T-cell (primary cell): ENCODE data around the gene ADAMTS19. TPM values are rescaled to one million over a fixed set of nuclear protein-coding genes. Genes with fewer than 3 reads are reported as not detected.

Experiments used
- ATAC-seq, 4 experiments: fragments of 200-7000 bp in 3 of 4; fragments of 150-1000 bp in 1 of 4; cut with Tn5 transposase; replicated peaks in 1 of 4; 1 replicate in 3 of 4; 2 replicates in 1 of 4; pipeline ENCODE4 v1.10.0; 2021; ENCODE audit warnings: moderate library complexity in 3 of 4, mild to moderate bottlenecking in 2 of 4, moderate number of reproducible peaks in 1 of 4
- CTCF ChIA-PET, 2 donors: fragments of 300-600 bp; sonication (Branson Sonifier 250); formaldehyde crosslinking; loops; one replicate each; lab custom pipeline; 2022; ENCODE audit warnings: antibody characterized with exemption in 2 of 2; lab: Charles Lee
- POLR2A ChIA-PET, 2 donors: fragments of 300-600 bp; sonication (Branson Sonifier 250); formaldehyde crosslinking; loops; one replicate each; lab custom pipeline; 2022; ENCODE audit warnings: antibody characterized with exemption in 2 of 2; lab: Charles Lee
- DNase-seq, 35 experiments: peaks; one replicate each; pipeline versions ENCODE4 v3.0.0 to v3.0.0-alpha.2; 2013 to 2023
- H3K27ac ChIP-seq: one replicate; pipeline ENCODE4 v1.5.1; 2013; ENCODE audit warnings: low read length
- H3K27me3 ChIP-seq, 2 experiments: replicated peaks in 1 of 2; 1 replicate in 1 of 2; 2 replicates in 1 of 2; pipeline versions ENCODE4 v1.6.1 to v1.7.0; 2013; ENCODE audit warnings: low read length in 1 of 2, mixed read lengths in 1 of 2; ENCODE audit not compliant: control insufficient read depth in 2 of 2, insufficient read depth in 2 of 2; ENCODE audit errors: extremely low read depth in 1 of 2
- H3K36me3 ChIP-seq, 2 donors: 1 replicate in 1 of 2; 2 replicates in 1 of 2; pipeline versions ENCODE4 v1.6.1 to v1.7.0; 2013; ENCODE audit warnings: low read length in 1 of 2; ENCODE audit not compliant: control insufficient read depth in 2 of 2, insufficient read depth in 1 of 2; ENCODE audit errors: extremely low read depth in 1 of 2
- H3K4me1 ChIP-seq, 2 experiments: 1 replicate in 1 of 2; 2 replicates in 1 of 2; pipeline versions ENCODE4 v1.6.1 to v1.7.0; 2013; ENCODE audit warnings: low read length in 2 of 2, mixed read lengths in 1 of 2; ENCODE audit not compliant: insufficient read depth in 2 of 2, control insufficient read depth in 1 of 2; ENCODE audit errors: extremely low read depth in 1 of 2
- H3K4me3 ChIP-seq, 2 donors: 1 replicate in 1 of 2; 2 replicates in 1 of 2; pipeline versions ENCODE4 v1.5.1 to v1.7.0; 2013; ENCODE audit warnings: mild to moderate bottlenecking in 2 of 2, low read length in 1 of 2, moderate library complexity in 1 of 2; ENCODE audit not compliant: control insufficient read depth in 1 of 2; ENCODE audit errors: extremely low read depth in 1 of 2
- H3K9me3 ChIP-seq: 2 replicates; pipeline ENCODE4 v1.7.0; 2013
- H3K27ac Mint-ChIP-seq, 2 donors: one replicate each; pipeline ENCODE4 v1.8.0; 2020 to 2021; ENCODE audit warnings: mild to moderate bottlenecking in 2 of 2, mixed read lengths in 2 of 2
- H3K27me3 Mint-ChIP-seq, 2 donors: one replicate each; pipeline ENCODE4 v1.8.0; 2021 to 2022; ENCODE audit warnings: mixed read lengths in 2 of 2
- H3K36me3 Mint-ChIP-seq: one replicate; pipeline ENCODE4 v1.8.0; 2021; ENCODE audit warnings: mixed read lengths
- H3K4me1 Mint-ChIP-seq, 3 donors: one replicate each; pipeline ENCODE4 v1.8.0; 2020 to 2022; ENCODE audit warnings: mixed read lengths in 3 of 3, mild to moderate bottlenecking in 1 of 3
- H3K4me3 Mint-ChIP-seq, 3 donors: one replicate each; pipeline ENCODE4 v1.8.0; 2020 to 2022; ENCODE audit warnings: mild to moderate bottlenecking in 3 of 3, mixed read lengths in 3 of 3, moderate library complexity in 3 of 3
- H3K9me3 Mint-ChIP-seq, 3 donors: one replicate each; pipeline ENCODE4 v1.8.0; 2020 to 2022; ENCODE audit warnings: mixed read lengths in 3 of 3
- WGBS: methylation state at CpG from one replicate; pipeline ENCODE4 v1.1.5; 2013; ENCODE audit warnings: missing lambda C conversion rate; ENCODE audit not compliant: insufficient coverage; 5-methylcytosine and 5-hydroxymethylcytosine counted together
- total RNA-seq, 35 experiments: library from RNA in 6 of 35; stranded (reverse) in 6 of 35; fragments of 120-200 nt in 1 of 35; gene quantifications; one replicate each; pipeline versions ENCODE4 v1.2.1 to v1.2.4 and lab custom pipeline; 2013 to 2026

Gene ADAMTS19, protein sequence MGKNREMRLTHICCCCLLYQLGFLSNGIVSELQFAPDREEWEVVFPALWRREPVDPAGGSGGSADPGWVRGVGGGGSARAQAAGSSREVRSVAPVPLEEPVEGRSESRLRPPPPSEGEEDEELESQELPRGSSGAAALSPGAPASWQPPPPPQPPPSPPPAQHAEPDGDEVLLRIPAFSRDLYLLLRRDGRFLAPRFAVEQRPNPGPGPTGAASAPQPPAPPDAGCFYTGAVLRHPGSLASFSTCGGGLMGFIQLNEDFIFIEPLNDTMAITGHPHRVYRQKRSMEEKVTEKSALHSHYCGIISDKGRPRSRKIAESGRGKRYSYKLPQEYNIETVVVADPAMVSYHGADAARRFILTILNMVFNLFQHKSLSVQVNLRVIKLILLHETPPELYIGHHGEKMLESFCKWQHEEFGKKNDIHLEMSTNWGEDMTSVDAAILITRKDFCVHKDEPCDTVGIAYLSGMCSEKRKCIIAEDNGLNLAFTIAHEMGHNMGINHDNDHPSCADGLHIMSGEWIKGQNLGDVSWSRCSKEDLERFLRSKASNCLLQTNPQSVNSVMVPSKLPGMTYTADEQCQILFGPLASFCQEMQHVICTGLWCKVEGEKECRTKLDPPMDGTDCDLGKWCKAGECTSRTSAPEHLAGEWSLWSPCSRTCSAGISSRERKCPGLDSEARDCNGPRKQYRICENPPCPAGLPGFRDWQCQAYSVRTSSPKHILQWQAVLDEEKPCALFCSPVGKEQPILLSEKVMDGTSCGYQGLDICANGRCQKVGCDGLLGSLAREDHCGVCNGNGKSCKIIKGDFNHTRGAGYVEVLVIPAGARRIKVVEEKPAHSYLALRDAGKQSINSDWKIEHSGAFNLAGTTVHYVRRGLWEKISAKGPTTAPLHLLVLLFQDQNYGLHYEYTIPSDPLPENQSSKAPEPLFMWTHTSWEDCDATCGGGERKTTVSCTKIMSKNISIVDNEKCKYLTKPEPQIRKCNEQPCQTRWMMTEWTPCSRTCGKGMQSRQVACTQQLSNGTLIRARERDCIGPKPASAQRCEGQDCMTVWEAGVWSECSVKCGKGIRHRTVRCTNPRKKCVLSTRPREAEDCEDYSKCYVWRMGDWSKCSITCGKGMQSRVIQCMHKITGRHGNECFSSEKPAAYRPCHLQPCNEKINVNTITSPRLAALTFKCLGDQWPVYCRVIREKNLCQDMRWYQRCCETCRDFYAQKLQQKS
- under 1 TPM in 2 of 5 donors, not detected in 3; 0.13 to 0.18 TPM for total RNA-seq
- 0.09 TPM for total RNA-seq (2013)
- total RNA-seq (lab: John Stamatoyannopoulos, UW), result 0 to 0.12 (median 0) reads per million in 29 experiments

DNA sequence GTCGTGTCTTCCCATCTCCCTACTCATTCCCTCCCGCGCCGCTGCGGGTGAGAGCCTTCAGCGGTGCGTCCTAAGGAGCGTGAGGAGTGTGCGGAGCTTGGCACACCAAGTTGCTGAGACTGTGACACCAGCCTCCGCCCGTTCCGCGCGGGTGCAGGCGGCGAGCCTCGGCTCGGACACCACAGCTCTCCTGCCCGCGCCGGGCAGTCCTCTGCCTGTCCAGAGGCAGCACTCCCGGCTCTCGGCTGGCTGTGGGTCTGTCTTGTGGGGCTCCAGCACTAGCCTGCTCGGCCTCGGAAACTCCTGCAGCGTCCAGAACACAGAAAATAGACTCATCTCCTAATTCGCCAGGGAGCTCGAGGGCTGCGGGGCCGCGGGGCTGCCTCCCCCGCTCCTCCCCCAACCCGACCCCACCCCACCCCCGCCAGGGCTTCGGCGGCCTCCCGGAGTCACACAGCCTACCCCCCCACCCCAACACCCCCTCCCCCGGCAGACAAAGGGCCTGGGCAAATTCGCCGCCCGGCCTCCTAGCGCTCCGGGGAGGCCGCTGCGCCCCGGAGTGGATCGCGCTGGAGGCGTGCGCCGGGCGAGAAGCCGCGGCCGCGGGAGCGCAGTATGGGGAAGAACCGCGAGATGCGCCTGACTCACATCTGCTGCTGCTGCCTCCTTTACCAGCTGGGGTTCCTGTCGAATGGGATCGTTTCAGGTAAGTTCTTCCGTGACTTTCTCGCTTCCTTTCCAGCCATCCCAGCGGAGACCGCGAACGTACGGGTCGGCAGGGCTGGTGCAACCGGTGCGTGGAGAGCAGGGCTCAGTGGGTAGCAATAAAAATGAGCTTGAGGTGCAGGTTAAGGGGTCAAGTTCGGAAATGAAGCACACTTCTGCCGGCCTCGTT is at the start of gene ADAMTS19:
ADAMTS19 (plus strand) TSS at position 522 of the 895 bp plus-strand sequence; CDS start at position 616, 94 bp downstream.
- CTCF ChIA-PET, result interaction anchor here in 1 of 2 donors (0.7 kb wide), 1 partner anchor 1939 kb away, joined by 3 read pairs; no protein-coding TSS in a partner anchor
- no peaks in the 10 kb centered on the region for H3K9me3 ChIP-seq
- DNase-seq (no peak), ATAC-seq (no peak)
- POLR2A ChIA-PET, result no interaction called here
- no peak within 1 kb of the TSS for H3K27ac Mint-ChIP-seq
- peaks cover 14 to 19% of the 10 kb centered on the region in 2 experiments for H3K27me3 ChIP-seq
- no peaks in the 10 kb centered on the region for H3K36me3 Mint-ChIP-seq
- H3K27ac ChIP-seq, result no peak within 1 kb of the TSS
- no peaks in the 10 kb centered on the region for H3K36me3 ChIP-seq
- peaks cover 0 to 3% of the 10 kb centered on the region in 2 experiments for H3K4me1 ChIP-seq
- peak within 1 kb of the TSS in 1 of 3 donors; percentile 28 for H3K4me3 Mint-ChIP-seq
- H3K9me3 Mint-ChIP-seq, result peaks cover 0 to 6% (median 0%) of the 10 kb centered on the region in 3 donors
- H3K4me3 ChIP-seq, result peak within 1 kb of the TSS in 1 of 2 donors; percentile 47
- H3K27me3 Mint-ChIP-seq, result peaks cover 40 to 42% of the 10 kb centered on the region in 2 donors
- peaks cover 7 to 11% (median 10%) of the 10 kb centered on the region in 3 donors for H3K4me1 Mint-ChIP-seq
- 10% methylated on average over 45 of the region's 75 CpGs for WGBS

DNA sequence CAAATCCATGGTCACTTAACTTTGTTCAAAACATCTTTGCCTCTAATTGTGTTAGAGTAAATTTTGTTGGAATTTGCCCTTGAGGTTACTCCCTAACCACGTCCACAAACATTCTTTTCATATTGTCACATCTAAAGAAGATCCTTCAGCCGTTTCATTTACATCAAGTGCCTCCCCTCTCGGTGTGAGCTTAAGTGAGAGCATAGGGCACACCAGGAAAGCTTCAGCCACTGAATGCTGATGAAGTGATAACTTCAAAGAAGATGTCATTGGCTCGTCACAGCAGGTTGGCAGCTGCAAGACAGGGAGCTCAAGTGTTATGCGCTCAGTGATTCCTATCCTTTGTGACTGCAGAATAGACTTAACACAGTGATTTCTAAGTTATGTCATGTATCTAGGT is 49.6 kb upstream of the ADAMTS19 start:
- CTCF ChIA-PET, result no interaction called here
- POLR2A ChIA-PET, result no interaction called here
- ATAC-seq, result no peak

DNA sequence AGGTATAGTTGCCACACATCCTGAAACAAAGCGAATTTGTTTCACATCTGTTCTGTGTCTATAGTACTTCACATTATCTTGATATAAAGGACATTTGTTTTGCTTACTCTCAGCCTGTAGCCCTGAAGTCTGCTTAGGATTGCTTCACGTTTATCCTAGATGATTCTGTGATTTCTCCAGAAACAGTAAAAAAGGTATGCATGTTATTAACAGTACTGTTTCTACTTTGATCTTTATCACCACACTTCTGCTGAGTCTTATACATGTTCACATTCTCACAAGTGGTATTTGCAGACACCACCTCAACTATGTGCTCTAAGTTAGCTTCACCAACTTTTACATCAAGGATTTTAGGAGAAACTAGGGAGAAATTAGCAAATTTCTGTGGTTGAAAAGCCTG is 47.4 kb upstream of the ADAMTS19 start:
- no peak for ATAC-seq
- Histone ChIP-seq H3K36me3 (no peaks in the 10 kb centered on the region), H3K27me3 (no peaks in the 10 kb centered on the region), H3K27ac (no peak overlapping the region), H3K4me3 (no peak overlapping the region), H3K9me3 (no peaks in the 10 kb centered on the region), H3K4me1 (no peaks in the 10 kb centered on the region)
- no peak overlapping the region for H3K27ac Mint-ChIP-seq
- peaks cover 6 to 34% (median 20%) of the 10 kb centered on the region in 3 donors for H3K9me3 Mint-ChIP-seq
- POLR2A ChIA-PET, result no interaction called here
- WGBS, result no CpG with 5 or more reads among the region's 2 CpGs
- H3K4me1 Mint-ChIP-seq, result no peaks in the 10 kb centered on the region
- no peaks in the 10 kb centered on the region for H3K36me3 Mint-ChIP-seq
- H3K4me3 Mint-ChIP-seq, result no peak overlapping the region
- CTCF ChIA-PET, result no interaction called here
- peaks cover 0 to 2% of the 10 kb centered on the region in 2 donors for H3K27me3 Mint-ChIP-seq
- no peak for DNase-seq

More for the DNA sequence above, 49.6 kb upstream of the ADAMTS19 start:
- H3K9me3 Mint-ChIP-seq, result peaks cover 5 to 19% (median 15%) of the 10 kb centered on the region in 3 donors
- Histone ChIP-seq H3K9me3 (no peaks in the 10 kb centered on the region), H3K4me3 (no peak overlapping the region), H3K4me1 (no peaks in the 10 kb centered on the region), H3K27ac (no peak overlapping the region), H3K27me3 (no peaks in the 10 kb centered on the region), H3K36me3 (no peaks in the 10 kb centered on the region)
- H3K36me3 Mint-ChIP-seq, result no peaks in the 10 kb centered on the region
- WGBS, result 75% methylated on average over 2 of the region's 5 CpGs
- H3K27ac Mint-ChIP-seq, result no peak overlapping the region
- no peaks in the 10 kb centered on the region for H3K4me1 Mint-ChIP-seq
- no peak for DNase-seq
- peaks cover 0 to 2% of the 10 kb centered on the region in 2 donors for H3K27me3 Mint-ChIP-seq
- no peak overlapping the region for H3K4me3 Mint-ChIP-seq

DNA sequence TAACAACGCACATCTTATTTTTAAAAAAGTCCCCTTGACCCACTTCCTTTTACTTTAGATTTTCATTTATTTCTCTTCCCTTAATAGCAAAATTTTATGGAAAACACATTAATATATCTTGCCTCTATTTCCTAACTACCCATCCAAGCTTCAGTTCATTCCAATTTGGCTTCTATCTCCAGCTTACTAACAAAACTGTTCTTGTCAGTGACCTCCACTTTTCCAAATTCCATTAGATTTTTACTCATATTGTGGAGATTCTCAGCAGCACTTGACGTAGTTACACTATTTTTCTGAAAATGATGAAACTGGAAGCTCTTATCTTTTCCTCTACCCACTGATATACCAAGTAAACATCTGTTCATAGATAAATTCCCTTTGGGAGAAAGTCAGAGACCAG is 46.5 kb upstream of the ADAMTS19 start:
- H3K27ac Mint-ChIP-seq, result no peak overlapping the region
- H3K36me3 ChIP-seq, result no peaks in the 10 kb centered on the region
- ChIA-PET POLR2A (no interaction called here), CTCF (no interaction called here)
- H3K4me3 Mint-ChIP-seq, result no peak overlapping the region
- no peaks in the 10 kb centered on the region for H3K36me3 Mint-ChIP-seq
- H3K9me3 ChIP-seq, result no peaks in the 10 kb centered on the region
- H3K4me3 ChIP-seq, result no peak overlapping the region
- DNase-seq (no peak), ATAC-seq (no peak)
- peaks cover 10 to 38% (median 20%) of the 10 kb centered on the region in 3 donors for H3K9me3 Mint-ChIP-seq
- no peak overlapping the region for H3K27ac ChIP-seq
- H3K27me3 Mint-ChIP-seq, result peaks cover 0 to 2% of the 10 kb centered on the region in 2 donors
- H3K4me1 ChIP-seq, result no peaks in the 10 kb centered on the region
- no peaks in the 10 kb centered on the region for H3K4me1 Mint-ChIP-seq
- WGBS, result no CpG with 5 or more reads among the region's 2 CpGs
- H3K27me3 ChIP-seq, result no peaks in the 10 kb centered on the region

DNA sequence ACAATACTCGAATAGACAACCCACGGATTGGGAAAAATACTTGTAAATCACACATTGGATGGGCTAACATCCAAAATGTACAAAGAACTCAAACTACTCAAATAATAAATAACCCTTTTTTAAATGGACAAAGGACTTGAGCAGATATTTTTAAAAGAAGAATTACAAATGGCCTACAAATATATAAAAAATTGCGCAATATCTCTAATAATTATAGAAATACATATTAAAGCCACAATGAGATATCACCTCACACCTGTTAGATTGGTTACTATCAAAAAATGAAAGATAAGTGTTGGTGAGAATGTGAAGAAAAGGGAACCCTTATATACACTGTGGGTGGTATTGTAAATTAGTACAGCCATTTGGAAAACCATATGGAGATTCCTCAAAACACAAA is 40.8 kb upstream of the ADAMTS19 start:
- H3K4me3 Mint-ChIP-seq, result no peak overlapping the region
- WGBS, result no CpG with 5 or more reads among the region's 3 CpGs

More for the DNA sequence above, 40.8 kb upstream of the ADAMTS19 start:
- Histone ChIP-seq H3K27ac (no peak overlapping the region), H3K4me1 (no peaks in the 10 kb centered on the region), H3K27me3 (no peaks in the 10 kb centered on the region), H3K36me3 (no peaks in the 10 kb centered on the region), H3K9me3 (no peaks in the 10 kb centered on the region), H3K4me3 (no peak overlapping the region)
- H3K36me3 Mint-ChIP-seq, result no peaks in the 10 kb centered on the region
- no peaks in the 10 kb centered on the region for H3K4me1 Mint-ChIP-seq
- H3K9me3 Mint-ChIP-seq, result peaks cover 10 to 28% (median 17%) of the 10 kb centered on the region in 3 donors
- H3K27me3 Mint-ChIP-seq, result no peaks in the 10 kb centered on the region
- H3K27ac Mint-ChIP-seq, result no peak overlapping the region
- DNase-seq, result no peak
- POLR2A ChIA-PET, result no interaction called here
- CTCF ChIA-PET, result interaction anchor here in 1 of 2 donors (1.0 kb wide), 1 partner anchor 15 kb away, joined by 6 read pairs; no protein-coding TSS in a partner anchor
- ATAC-seq, result no peak
